A549 (cell line): ENCODE measurements around the gene RASA1. TPM values are rescaled to one million over a fixed set of nuclear protein-coding genes. Genes with fewer than 3 reads are reported as not detected.

Experiments used
- ATAC-seq, 2 experiments: fragments of 200-7000 bp in 1 of 2; fragments of >200 bp in 1 of 2; cut with Nextera tagmentation in 1 of 2; cut with Tn5 transposase in 1 of 2; 3 replicates each; pipeline versions ENCODE4 v1.8.0 to v1.9.1; 2018 to 2020; ENCODE audit warnings: mild to moderate bottlenecking in 1 of 2, moderate library complexity in 1 of 2
- CTCF ChIA-PET: fragments of 300-600 bp; sonication (Branson Sonifier 250); formaldehyde crosslinking; extraction: SDS; loops from one replicate; lab custom pipeline; 2021; ENCODE audit warnings: antibody characterized with exemption, inconsistent platforms; lab: Yijun Ruan, JAX
- POLR2A ChIA-PET: fragments of 350-600 bp; formaldehyde crosslinking; extraction: SDS; loops from one replicate; lab custom pipeline; 2021; ENCODE audit warnings: antibody characterized with exemption, inconsistent platforms; lab: Yijun Ruan, JAX
- DNase-seq, 2 experiments: peaks; one replicate each; pipeline versions ENCODE4 v3.0.0 to v3.0.0-alpha.2; 2011 to 2016; ENCODE audit warnings: low read depth in 1 of 2, low spot score in 1 of 2
- FAIRE-seq: peaks from 2 replicates; lab custom pipeline; 2011; peaks lifted over from hg19 to GRCh38; lab: Jason Lieb, UNC
- H3K27ac ChIP-seq, 2 experiments: fragments of >200 bp; sonication (Bioruptor Twin); formaldehyde crosslinking; 3 replicates each; pipeline ENCODE4 v1.5.1; 2016 to 2017
- H3K4me1 ChIP-seq: fragments of >200 bp; sonication (Bioruptor Twin); formaldehyde crosslinking; 3 replicates; pipeline ENCODE4 v1.6.1; 2016
- H3K4me2 ChIP-seq: fragments of >200 bp; sonication (Bioruptor Twin); formaldehyde crosslinking; 3 replicates; pipeline ENCODE4 v1.6.1; 2016
- H3K4me3 ChIP-seq: fragments of >200 bp; sonication (Bioruptor Twin); formaldehyde crosslinking; 3 replicates; pipeline ENCODE4 v1.5.1; 2016
- H3K9me3 ChIP-seq: fragments of >200 bp; sonication (Bioruptor Twin); formaldehyde crosslinking; 3 replicates; pipeline ENCODE4 v1.6.1; 2016
- BHLHE40 ChIP-seq: IDR thresholded peaks from 2 replicates; pipeline ENCODE4 v1.6.1; 2012; ENCODE audit warnings: low read depth, low read length, inconsistent platforms
- ESRRA ChIP-seq: fragments of 150-350 bp; IDR thresholded peaks from 2 replicates; pipeline ENCODE4 v1.6.1; 2014; ENCODE audit warnings: mild to moderate bottlenecking, low read length, borderline replicate concordance
- FOSB ChIP-seq: fragments of 250-450 bp; sonication (Bioruptor Pico); IDR thresholded peaks from 2 replicates; pipeline ENCODE4 v1.5.0; 2020; ENCODE audit warnings: mild to moderate bottlenecking, moderate library complexity
- FOXS1 ChIP-seq: fragments of 250-450 bp; sonication (Bioruptor Pico); IDR thresholded peaks from 2 replicates; pipeline ENCODE4 v1.5.0; 2020; ENCODE audit warnings: mild to moderate bottlenecking, moderate library complexity
- GATA3 ChIP-seq: IDR thresholded peaks from 2 replicates; pipeline ENCODE4 v1.6.1; 2012; ENCODE audit warnings: borderline replicate concordance
- MAFK ChIP-seq: fragments of 450-650 bp; IDR thresholded peaks from 2 replicates; pipeline ENCODE4 v1.6.1; 2014; ENCODE audit not compliant: partially characterized antibody
- MYC ChIP-seq: IDR thresholded peaks from 2 replicates; pipeline ENCODE4 v1.6.1; 2012; ENCODE audit warnings: mild to moderate bottlenecking, inconsistent platforms, low read length, improper control_type of control experiment, borderline replicate concordance
- RAD21 ChIP-seq, 2 experiments: fragments of >200 bp in 1 of 2; sonication (Bioruptor Twin) in 1 of 2; formaldehyde crosslinking in 1 of 2; IDR thresholded peaks in 1 of 2; conservative IDR thresholded peaks in 1 of 2; 2 replicates in 1 of 2; 3 replicates in 1 of 2; pipeline ENCODE4 v1.6.1; 2012 to 2018; ENCODE audit warnings: inconsistent platforms in 1 of 2
- RARB ChIP-seq: fragments of 250-450 bp; sonication (Bioruptor Pico); IDR thresholded peaks from 2 replicates; pipeline ENCODE4 v1.8.0; 2021; ENCODE audit warnings: mild to moderate bottlenecking, moderate library complexity
- ZC3H11A ChIP-seq: fragments of 450-650 bp; IDR thresholded peaks from 2 replicates; pipeline ENCODE4 v1.6.1; 2014; ENCODE audit warnings: antibody characterized with exemption, mild to moderate bottlenecking
- WGBS: methylation state at CpG from one replicate; pipeline ENCODE4 v1.1.6; 2017; ENCODE audit errors: missing lambda C conversion rate; 5-methylcytosine and 5-hydroxymethylcytosine counted together
- polyA plus RNA-seq, 4 experiments: library from polyadenylated mRNA; depleted of rRNA in 3 of 4; stranded (reverse); fragments of >200 nt; fragmentation: RNase III in 1 of 4; extraction: RNeasy Plus Mini Kit Qiagen cat#74134 plus additional on column Dnase treatment in 1 of 4; gene quantifications; 2 replicates in 3 of 4; 3 replicates in 1 of 4; pipeline ENCODE4 v1.2.3, GENCODE V29; 2011 to 2017
- TF ChIP-seq, protein P1 (sequence below): fragments of 150-350 bp; IDR thresholded peaks from 2 replicates; pipeline ENCODE4 v1.6.1; 2014; ENCODE audit warnings: low read depth, mild to moderate bottlenecking, low read length
- TF ChIP-seq, protein P2 (sequence below): fragments of 250-450 bp; sonication (Bioruptor Pico); IDR thresholded peaks from 2 replicates; pipeline ENCODE4 v1.5.0; 2020; ENCODE audit warnings: low read depth, mild to moderate bottlenecking, moderate library complexity
- TF ChIP-seq, protein P3 (sequence below): IDR thresholded peaks from 2 replicates; pipeline ENCODE4 v1.6.1; 2012
- TF ChIP-seq, protein P4 (sequence below): IDR thresholded peaks from 2 replicates; pipeline ENCODE4 v1.6.1; 2012; ENCODE audit warnings: low read depth, borderline replicate concordance

The RASA1 gene
- polyA plus RNA-seq, 2 of the 4 experiments (the other 2 are of a cell fraction): 18.3 to 41.5 TPM

DNA sequence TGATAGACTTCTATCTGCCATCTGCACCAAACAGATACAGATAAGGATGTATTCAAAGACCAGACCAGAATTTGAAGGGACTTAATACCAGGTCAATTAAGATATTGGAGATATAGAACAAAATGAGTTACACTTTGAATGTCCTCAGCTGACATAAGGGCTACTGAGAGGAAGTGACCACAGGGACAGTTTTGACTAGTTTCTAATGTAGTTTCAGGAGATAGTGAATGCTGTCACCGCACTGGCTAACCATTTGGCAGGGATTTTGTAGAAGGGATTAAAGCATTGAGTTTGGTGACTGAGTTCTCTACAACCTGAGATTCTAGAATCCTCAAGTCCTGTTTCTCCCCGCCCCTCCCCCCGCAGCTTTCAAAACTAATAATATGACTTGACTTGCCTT, 122.4 kb downstream of the RASA1 start:
- no peak for FAIRE-seq
- POLR2A ChIA-PET: interaction anchor here (2.2 kb wide), 1 partner anchor 123 kb away, joined by 6 read pairs; the partner anchor contains the start of gene RASA1
- no peak overlapping the region for H3K27ac ChIP-seq
- no peak for DNase-seq
- TF ChIP-seq ESRRA (no peak), BHLHE40 (no peak), RARB (CRISPR knock-in tag) (no peak), MYC (no peak)
- ATAC-seq: no peak
- CTCF ChIA-PET: interaction anchor here (1.3 to 1.4 kb wide), 2 partner anchors 10 to 320 kb away, joined by 4 to 6 read pairs; no protein-coding TSS in a partner anchor
- H3K4me3 ChIP-seq: no peak overlapping the region
- H3K4me2 ChIP-seq: no peak overlapping the region
- H3K4me1 ChIP-seq: peaks cover 57% of the 10 kb centered on the region
- 89% methylated on average over 3 of the region's 3 CpGs for WGBS
- H3K9me3 ChIP-seq: no peaks in the 10 kb centered on the region

DNA sequence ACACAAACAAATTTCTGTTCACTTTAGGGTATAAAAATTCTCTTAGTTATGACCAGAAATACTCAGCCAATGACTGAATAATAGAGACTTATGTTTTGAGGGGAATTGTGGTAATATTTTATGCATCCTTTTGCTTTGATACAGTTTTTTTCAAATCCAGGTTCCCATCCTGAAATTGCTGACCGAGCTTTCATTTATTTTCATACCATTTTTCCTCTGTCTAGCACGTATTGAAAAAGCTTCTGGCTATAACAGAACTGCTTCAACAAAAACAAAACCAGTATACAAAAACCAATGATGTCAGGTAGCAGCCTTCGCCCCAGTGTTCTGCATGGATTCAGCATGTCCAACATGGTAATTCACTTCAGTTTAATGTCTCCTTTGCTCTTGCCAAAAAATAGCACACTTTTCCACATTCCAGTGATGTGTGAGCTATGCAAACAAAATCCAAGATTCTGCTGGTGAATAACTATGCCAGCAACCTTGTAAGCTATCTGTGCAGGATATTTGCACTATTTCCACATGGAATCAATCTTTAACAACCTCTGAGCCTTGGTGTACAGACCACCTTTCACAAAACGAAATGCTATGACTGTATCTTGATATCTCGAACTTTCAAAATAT, 123.0 kb downstream of the RASA1 start:
- peaks cover 59% of the 10 kb centered on the region for H3K4me1 ChIP-seq
- peak overlapping the region in 1 of 2 experiments; percentile 29; a peak in 1 of 6 replicates for H3K27ac ChIP-seq
- ATAC-seq: peak in 1 of 2 experiments; percentile 22; a peak in 2 of 6 replicates
- H3K4me2 ChIP-seq: peak overlapping the region; percentile 24
- 75% methylated on average over 5 of the region's 5 CpGs for WGBS
- H3K9me3 ChIP-seq: no peaks in the 10 kb centered on the region
- FAIRE-seq: peak; percentile 65
- TF ChIP-seq MAFK: peak; percentile 57
- TF ChIP-seq, protein P1, sequence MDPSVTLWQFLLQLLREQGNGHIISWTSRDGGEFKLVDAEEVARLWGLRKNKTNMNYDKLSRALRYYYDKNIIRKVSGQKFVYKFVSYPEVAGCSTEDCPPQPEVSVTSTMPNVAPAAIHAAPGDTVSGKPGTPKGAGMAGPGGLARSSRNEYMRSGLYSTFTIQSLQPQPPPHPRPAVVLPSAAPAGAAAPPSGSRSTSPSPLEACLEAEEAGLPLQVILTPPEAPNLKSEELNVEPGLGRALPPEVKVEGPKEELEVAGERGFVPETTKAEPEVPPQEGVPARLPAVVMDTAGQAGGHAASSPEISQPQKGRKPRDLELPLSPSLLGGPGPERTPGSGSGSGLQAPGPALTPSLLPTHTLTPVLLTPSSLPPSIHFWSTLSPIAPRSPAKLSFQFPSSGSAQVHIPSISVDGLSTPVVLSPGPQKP: no peak
- CTCF ChIA-PET: interaction anchor here (0.5 to 1.4 kb wide), 3 partner anchors 9 to 321 kb away, joined by 3 to 6 read pairs (median 4); partner anchors contain the start of gene CCNH
- POLR2A ChIA-PET: no interaction called here
- DNase-seq: no peak
- H3K4me3 ChIP-seq: no peak overlapping the region

DNA sequence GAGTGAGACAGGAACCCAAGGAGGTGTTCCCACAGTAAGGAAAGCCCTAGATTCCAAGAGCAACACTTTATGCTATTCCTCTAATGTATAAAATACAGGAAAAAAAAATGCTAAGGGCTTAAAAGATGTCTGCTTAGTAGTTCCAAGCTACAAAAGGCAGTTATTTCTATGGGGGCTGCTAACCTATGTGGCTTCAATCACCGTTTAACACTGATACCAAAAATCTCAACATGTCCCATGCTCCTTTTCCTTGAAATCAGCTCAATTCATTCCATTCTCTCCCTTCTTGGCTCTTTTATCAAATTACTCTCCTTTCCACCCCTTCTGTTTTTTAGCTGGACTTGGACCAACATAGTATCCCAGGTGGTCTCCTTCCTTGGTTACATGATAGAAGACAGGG, 124.5 kb downstream of the RASA1 start:
- CTCF ChIA-PET: interaction anchor here (1.1 to 1.5 kb wide), 2 partner anchors 9 to 14 kb away, joined by 3 to 6 read pairs; no protein-coding TSS in a partner anchor
- Histone ChIP-seq H3K27ac (peak overlapping the region; percentile 62 to 68), H3K4me1 (peaks cover 56% of the 10 kb centered on the region)
- DNase-seq (no peak), ATAC-seq (no peak)
- no peak for TF ChIP-seq BHLHE40
- TF ChIP-seq, protein P2, sequence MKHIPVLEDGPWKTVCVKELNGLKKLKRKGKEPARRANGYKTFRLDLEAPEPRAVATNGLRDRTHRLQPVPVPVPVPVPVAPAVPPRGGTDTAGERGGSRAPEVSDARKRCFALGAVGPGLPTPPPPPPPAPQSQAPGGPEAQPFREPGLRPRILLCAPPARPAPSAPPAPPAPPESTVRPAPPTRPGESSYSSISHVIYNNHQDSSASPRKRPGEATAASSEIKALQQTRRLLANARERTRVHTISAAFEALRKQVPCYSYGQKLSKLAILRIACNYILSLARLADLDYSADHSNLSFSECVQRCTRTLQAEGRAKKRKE (CRISPR knock-in tag): 0 out of 2 replicates have a peak, but pooled peaks have one; percentile 17
- TF ChIP-seq, all 56 proteins: peak for 1
- POLR2A ChIA-PET: no interaction called here
- 88% methylated on average over 1 of the region's 1 CpG for WGBS
- H3K9me3 ChIP-seq: no peaks in the 10 kb centered on the region
- H3K4me2 ChIP-seq: peak overlapping the region; percentile 73
- no peak overlapping the region for H3K4me3 ChIP-seq
- FAIRE-seq: no peak

DNA sequence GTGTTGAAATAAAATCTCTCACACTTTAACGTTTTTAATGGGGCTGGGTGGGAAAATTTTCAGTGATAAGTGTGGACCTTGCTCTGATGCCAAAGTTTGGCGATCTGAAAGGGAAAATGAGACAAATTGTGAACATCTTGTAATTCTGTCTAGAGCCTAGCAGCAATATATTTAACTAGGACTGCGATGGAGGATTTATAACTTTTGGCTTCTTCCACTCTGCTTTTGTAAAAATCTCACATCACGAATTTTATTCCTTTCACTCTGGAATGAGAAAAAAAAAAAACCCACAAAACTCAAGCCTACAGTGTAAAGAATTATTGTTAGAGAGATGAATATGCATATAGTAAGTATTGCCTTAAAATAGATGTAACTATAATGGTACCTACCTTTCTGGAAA, 125.1 kb downstream of the RASA1 start:
- Histone ChIP-seq H3K4me2 (peak overlapping the region; percentile 73), H3K4me3 (no peak overlapping the region; the same call in 2 of the 3 replicates), H3K4me1 (peaks cover 56% of the 10 kb centered on the region), H3K27ac (peak overlapping the region; percentile 62 to 68), H3K9me3 (no peaks in the 10 kb centered on the region)
- 72% methylated on average over 4 of the region's 4 CpGs for WGBS
- ChIA-PET POLR2A (no interaction called here), CTCF (interaction anchor here (1.1 to 1.5 kb wide), 2 partner anchors 9 to 15 kb away, joined by 3 to 6 read pairs; no protein-coding TSS in a partner anchor)
- FAIRE-seq: no peak
- ATAC-seq: no peak; a peak in 1 of 6 replicates
- no peak for DNase-seq
- TF ChIP-seq FOSB (no peak), GATA3 (no peak), RAD21 (conservative IDR thresholded peaks at IDR 0.05 in 1 of 2, IDR thresholded peaks at IDR 0.05 in 1 of 2) (no peak), FOXS1 (CRISPR knock-in tag) (no peak), ZC3H11A (no peak)
- TF ChIP-seq, protein P3, sequence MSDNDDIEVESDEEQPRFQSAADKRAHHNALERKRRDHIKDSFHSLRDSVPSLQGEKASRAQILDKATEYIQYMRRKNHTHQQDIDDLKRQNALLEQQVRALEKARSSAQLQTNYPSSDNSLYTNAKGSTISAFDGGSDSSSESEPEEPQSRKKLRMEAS: no peak
- TF ChIP-seq, protein P4, sequence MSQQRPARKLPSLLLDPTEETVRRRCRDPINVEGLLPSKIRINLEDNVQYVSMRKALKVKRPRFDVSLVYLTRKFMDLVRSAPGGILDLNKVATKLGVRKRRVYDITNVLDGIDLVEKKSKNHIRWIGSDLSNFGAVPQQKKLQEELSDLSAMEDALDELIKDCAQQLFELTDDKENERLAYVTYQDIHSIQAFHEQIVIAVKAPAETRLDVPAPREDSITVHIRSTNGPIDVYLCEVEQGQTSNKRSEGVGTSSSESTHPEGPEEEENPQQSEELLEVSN: no peak
